T-cell (primary cell): ENCODE data around the gene ZBTB24. TPM values are rescaled to one million over a fixed set of nuclear protein-coding genes. Genes with fewer than 3 reads are reported as not detected.

Experiments
- ATAC-seq, 4 experiments: fragments of 200-7000 bp in 3 of 4; fragments of 150-1000 bp in 1 of 4; cut with Tn5 transposase; replicated peaks in 1 of 4; 1 replicate in 3 of 4; 2 replicates in 1 of 4; pipeline ENCODE4 v1.10.0; 2021; ENCODE audit warnings: moderate library complexity in 3 of 4, mild to moderate bottlenecking in 2 of 4, moderate number of reproducible peaks in 1 of 4
- CTCF ChIA-PET, 2 donors: fragments of 300-600 bp; sonication (Branson Sonifier 250); formaldehyde crosslinking; loops; one replicate each; lab custom pipeline; 2022; ENCODE audit warnings: antibody characterized with exemption in 2 of 2; lab: Charles Lee
- POLR2A ChIA-PET, 2 donors: fragments of 300-600 bp; sonication (Branson Sonifier 250); formaldehyde crosslinking; loops; one replicate each; lab custom pipeline; 2022; ENCODE audit warnings: antibody characterized with exemption in 2 of 2; lab: Charles Lee
- DNase-seq, 35 experiments: peaks; one replicate each; pipeline versions ENCODE4 v3.0.0 to v3.0.0-alpha.2; 2013 to 2023
- H3K27ac ChIP-seq: one replicate; pipeline ENCODE4 v1.5.1; 2013; ENCODE audit warnings: low read length
- H3K27me3 ChIP-seq, 2 experiments: replicated peaks in 1 of 2; 1 replicate in 1 of 2; 2 replicates in 1 of 2; pipeline versions ENCODE4 v1.6.1 to v1.7.0; 2013; ENCODE audit warnings: low read length in 1 of 2, mixed read lengths in 1 of 2; ENCODE audit not compliant: control insufficient read depth in 2 of 2, insufficient read depth in 2 of 2; ENCODE audit errors: extremely low read depth in 1 of 2
- H3K36me3 ChIP-seq, 2 donors: 1 replicate in 1 of 2; 2 replicates in 1 of 2; pipeline versions ENCODE4 v1.6.1 to v1.7.0; 2013; ENCODE audit warnings: low read length in 1 of 2; ENCODE audit not compliant: control insufficient read depth in 2 of 2, insufficient read depth in 1 of 2; ENCODE audit errors: extremely low read depth in 1 of 2
- H3K4me1 ChIP-seq, 2 experiments: 1 replicate in 1 of 2; 2 replicates in 1 of 2; pipeline versions ENCODE4 v1.6.1 to v1.7.0; 2013; ENCODE audit warnings: low read length in 2 of 2, mixed read lengths in 1 of 2; ENCODE audit not compliant: insufficient read depth in 2 of 2, control insufficient read depth in 1 of 2; ENCODE audit errors: extremely low read depth in 1 of 2
- H3K4me3 ChIP-seq, 2 donors: 1 replicate in 1 of 2; 2 replicates in 1 of 2; pipeline versions ENCODE4 v1.5.1 to v1.7.0; 2013; ENCODE audit warnings: mild to moderate bottlenecking in 2 of 2, low read length in 1 of 2, moderate library complexity in 1 of 2; ENCODE audit not compliant: control insufficient read depth in 1 of 2; ENCODE audit errors: extremely low read depth in 1 of 2
- H3K9me3 ChIP-seq: 2 replicates; pipeline ENCODE4 v1.7.0; 2013
- H3K27ac Mint-ChIP-seq, 2 donors: one replicate each; pipeline ENCODE4 v1.8.0; 2020 to 2021; ENCODE audit warnings: mild to moderate bottlenecking in 2 of 2, mixed read lengths in 2 of 2
- H3K27me3 Mint-ChIP-seq, 2 donors: one replicate each; pipeline ENCODE4 v1.8.0; 2021 to 2022; ENCODE audit warnings: mixed read lengths in 2 of 2
- H3K36me3 Mint-ChIP-seq: one replicate; pipeline ENCODE4 v1.8.0; 2021; ENCODE audit warnings: mixed read lengths
- H3K4me1 Mint-ChIP-seq, 3 donors: one replicate each; pipeline ENCODE4 v1.8.0; 2020 to 2022; ENCODE audit warnings: mixed read lengths in 3 of 3, mild to moderate bottlenecking in 1 of 3
- H3K4me3 Mint-ChIP-seq, 3 donors: one replicate each; pipeline ENCODE4 v1.8.0; 2020 to 2022; ENCODE audit warnings: mild to moderate bottlenecking in 3 of 3, mixed read lengths in 3 of 3, moderate library complexity in 3 of 3
- H3K9me3 Mint-ChIP-seq, 3 donors: one replicate each; pipeline ENCODE4 v1.8.0; 2020 to 2022; ENCODE audit warnings: mixed read lengths in 3 of 3
- WGBS: methylation state at CpG from one replicate; pipeline ENCODE4 v1.1.5; 2013; ENCODE audit warnings: missing lambda C conversion rate; ENCODE audit not compliant: insufficient coverage; 5-methylcytosine and 5-hydroxymethylcytosine counted together
- total RNA-seq, 35 experiments: library from RNA in 6 of 35; stranded (reverse) in 6 of 35; fragments of 120-200 nt in 1 of 35; gene quantifications; one replicate each; pipeline versions ENCODE4 v1.2.1 to v1.2.4 and lab custom pipeline; 2013 to 2026

ZBTB24 gene
- total RNA-seq, 5 donors from 2014 or later (not counting 1 experiment from before 2014, with no cell fraction given): 14.1 to 21.2 (median 19.5) TPM

GRCh38 chr6:109477184-109477583 is 5.8 kb downstream of the ZBTB24 start:
- no peaks in the 10 kb centered on the region for H3K27me3 Mint-ChIP-seq
- H3K4me1 Mint-ChIP-seq: peaks cover 82 to 86% (median 83%) of the 10 kb centered on the region in 3 donors
- DNase-seq (no peak), ATAC-seq (no peak)
- Histone ChIP-seq H3K4me1 (peaks cover 46 to 68% of the 10 kb centered on the region in 2 experiments), H3K27ac (no peak overlapping the region), H3K4me3 (no peak overlapping the region), H3K36me3 (peaks cover 6 to 74% of the 10 kb centered on the region in 2 donors), H3K27me3 (no peaks in the 10 kb centered on the region), H3K9me3 (no peaks in the 10 kb centered on the region)
- H3K9me3 Mint-ChIP-seq: no peaks in the 10 kb centered on the region
- WGBS: 100% methylated on average over 1 of the region's 2 CpGs
- CTCF ChIA-PET: no interaction called here
- H3K27ac Mint-ChIP-seq: peak overlapping the region; percentile 86
- H3K4me3 Mint-ChIP-seq: peak overlapping the region; percentile 77 to 93 (median 89)
- POLR2A ChIA-PET: no interaction called here
- peaks cover 75% of the 10 kb centered on the region for H3K36me3 Mint-ChIP-seq

GRCh38 chr6:109475625-109476024 is 7.4 kb downstream of the ZBTB24 start:
- ChIA-PET POLR2A (no interaction called here), CTCF (no interaction called here)
- Mint-ChIP-seq H3K27me3 (no peaks in the 10 kb centered on the region), H3K9me3 (no peaks in the 10 kb centered on the region), H3K4me3 (peak overlapping the region in 1 of 3 donors; percentile 89), H3K36me3 (peaks cover 77% of the 10 kb centered on the region), H3K27ac (peak overlapping the region in 1 of 2 donors; percentile 64), H3K4me1 (peaks cover 74 to 84% (median 76%) of the 10 kb centered on the region in 3 donors)
- no peak for DNase-seq
- WGBS: no CpG with 5 or more reads among the region's 2 CpGs
- Histone ChIP-seq H3K4me1 (peaks cover 32 to 53% of the 10 kb centered on the region in 2 experiments), H3K36me3 (peaks cover 13 to 84% of the 10 kb centered on the region in 2 donors), H3K9me3 (no peaks in the 10 kb centered on the region), H3K27ac (no peak overlapping the region), H3K4me3 (no peak overlapping the region), H3K27me3 (no peaks in the 10 kb centered on the region)
- no peak for ATAC-seq

GRCh38 chr6:109474995-109475394 is 8.0 kb downstream of the ZBTB24 start:
- Histone ChIP-seq H3K27ac (no peak overlapping the region), H3K4me3 (no peak overlapping the region), H3K27me3 (no peaks in the 10 kb centered on the region), H3K9me3 (no peaks in the 10 kb centered on the region), H3K36me3 (peaks cover 13 to 84% of the 10 kb centered on the region in 2 donors), H3K4me1 (peaks cover 25 to 47% of the 10 kb centered on the region in 2 experiments)
- H3K4me1 Mint-ChIP-seq: peaks cover 69 to 82% (median 71%) of the 10 kb centered on the region in 3 donors
- no peak overlapping the region for H3K4me3 Mint-ChIP-seq
- ChIA-PET CTCF (no interaction called here), POLR2A (no interaction called here)
- no peaks in the 10 kb centered on the region for H3K9me3 Mint-ChIP-seq
- H3K27ac Mint-ChIP-seq: peak overlapping the region in 1 of 2 donors; percentile 56
- no peak for ATAC-seq
- DNase-seq: no peak
- WGBS: 94% methylated on average over 2 of the region's 4 CpGs
- no peaks in the 10 kb centered on the region for H3K27me3 Mint-ChIP-seq
- peaks cover 79% of the 10 kb centered on the region for H3K36me3 Mint-ChIP-seq

DNA sequence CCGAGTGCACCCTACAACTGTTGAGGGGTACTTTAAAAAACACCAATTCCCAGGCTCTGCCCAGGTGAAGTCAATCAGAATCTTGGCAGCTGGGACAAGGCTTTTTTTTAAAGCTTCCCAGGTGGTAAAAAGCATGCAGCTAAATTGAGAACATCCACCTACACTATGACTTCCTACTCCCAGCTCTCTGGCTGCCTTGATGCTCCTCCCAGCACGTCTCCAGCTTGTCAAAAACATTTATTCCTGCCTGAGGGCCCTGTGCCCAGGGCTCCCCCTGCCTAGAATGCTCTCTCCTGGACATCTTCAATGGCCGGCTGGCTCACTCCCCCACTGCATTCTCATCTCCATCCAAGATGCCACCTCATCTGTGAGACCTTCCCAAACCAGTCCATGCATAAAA is 9.9 kb downstream of the ZBTB24 start:
- DNase-seq (no peak), ATAC-seq (no peak)
- Histone ChIP-seq H3K27me3 (no peaks in the 10 kb centered on the region), H3K27ac (no peak overlapping the region), H3K4me1 (peaks cover 11 to 32% of the 10 kb centered on the region in 2 experiments), H3K9me3 (no peaks in the 10 kb centered on the region), H3K4me3 (no peak overlapping the region), H3K36me3 (peaks cover 13 to 96% of the 10 kb centered on the region in 2 donors)
- Mint-ChIP-seq H3K4me1 (peaks cover 67 to 81% (median 73%) of the 10 kb centered on the region in 3 donors), H3K4me3 (no peak overlapping the region), H3K9me3 (no peaks in the 10 kb centered on the region), H3K27ac (peak overlapping the region; percentile 58 to 84), H3K36me3 (peaks cover 84% of the 10 kb centered on the region), H3K27me3 (no peaks in the 10 kb centered on the region)
- ChIA-PET CTCF (interaction anchor here in 1 of 2 donors (0.6 kb wide), 1 partner anchor 224 kb away, joined by 3 read pairs; no protein-coding TSS in a partner anchor), POLR2A (no interaction called here)
- 84% methylated on average over 3 of the region's 3 CpGs for WGBS

GRCh38 chr6:109472132-109472995 is 10.7 kb downstream of the ZBTB24 start:
- H3K4me3 Mint-ChIP-seq: no peak overlapping the region
- H3K27me3 ChIP-seq: no peaks in the 10 kb centered on the region
- H3K4me1 ChIP-seq: peaks cover 4 to 24% of the 10 kb centered on the region in 2 experiments
- peaks cover 86% of the 10 kb centered on the region for H3K36me3 Mint-ChIP-seq
- CTCF ChIA-PET: no interaction called here
- ATAC-seq (no peak), DNase-seq (no peak)
- H3K27ac ChIP-seq: no peak overlapping the region
- H3K27ac Mint-ChIP-seq: peak overlapping the region; percentile 12 to 84
- H3K9me3 Mint-ChIP-seq: no peaks in the 10 kb centered on the region
- POLR2A ChIA-PET: interaction anchor here in 1 of 2 donors (1.8 kb wide), 1 partner anchor 12 kb away, joined by 9 read pairs; no protein-coding TSS in a partner anchor
- H3K4me1 Mint-ChIP-seq: peaks cover 64 to 79% (median 70%) of the 10 kb centered on the region in 3 donors
- no peaks in the 10 kb centered on the region for H3K9me3 ChIP-seq
- 94% methylated on average over 8 of the region's 9 CpGs for WGBS
- H3K27me3 Mint-ChIP-seq: no peaks in the 10 kb centered on the region
- H3K4me3 ChIP-seq: no peak overlapping the region
- H3K36me3 ChIP-seq: peaks cover 13 to 94% of the 10 kb centered on the region in 2 donors

DNA sequence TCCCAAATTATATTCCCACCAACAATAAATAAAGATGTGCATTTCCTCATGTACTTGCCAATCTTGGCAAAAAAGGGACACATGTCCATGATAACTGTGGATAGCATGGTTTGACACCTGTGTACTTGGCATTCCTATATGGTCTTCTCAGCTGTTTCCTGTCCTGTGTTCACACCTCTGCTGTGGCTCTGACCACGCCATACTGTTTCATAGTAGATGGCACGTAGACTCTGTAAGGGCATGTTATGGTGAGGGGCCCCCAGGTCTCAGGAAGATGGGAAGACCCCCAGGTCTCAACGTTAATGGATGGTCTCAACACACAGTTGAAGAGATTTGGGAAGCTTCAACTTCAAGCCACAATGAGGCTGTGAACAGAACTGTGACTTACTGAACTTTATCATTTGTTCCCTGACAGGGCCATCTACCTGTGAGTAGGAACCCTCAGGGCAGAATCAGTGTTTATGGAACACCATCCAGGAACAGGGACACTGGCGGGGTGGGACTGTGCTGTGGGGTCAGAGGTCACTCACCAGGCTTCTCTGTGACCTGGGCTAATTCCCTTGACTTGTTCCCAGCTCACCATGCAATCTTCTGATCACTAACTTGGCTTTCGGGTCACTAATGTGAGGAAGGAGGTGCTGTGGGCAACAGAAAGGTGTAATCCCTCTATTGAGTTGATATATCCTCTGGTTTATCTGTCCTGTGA is 11.8 kb downstream of the ZBTB24 start:
- 91% methylated on average over 4 of the region's 5 CpGs for WGBS
- ChIA-PET POLR2A (interaction anchor here in 1 of 2 donors (1.8 kb wide), 1 partner anchor 11 kb away, joined by 9 read pairs; no protein-coding TSS in a partner anchor), CTCF (interaction anchor here (0.6 kb wide), 2 partner anchors 9 to 19 kb away, joined by 3 to 20 read pairs; no protein-coding TSS in a partner anchor)
- Mint-ChIP-seq H3K9me3 (no peaks in the 10 kb centered on the region), H3K36me3 (peaks cover 82% of the 10 kb centered on the region), H3K4me3 (no peak overlapping the region), H3K27me3 (no peaks in the 10 kb centered on the region), H3K4me1 (peaks cover 58 to 71% (median 61%) of the 10 kb centered on the region in 3 donors), H3K27ac (peak overlapping the region; percentile 25 to 28)
- ATAC-seq (no peak), DNase-seq (no peak)
- peaks cover 0 to 15% of the 10 kb centered on the region in 2 experiments for H3K4me1 ChIP-seq
- H3K27ac ChIP-seq: no peak overlapping the region
- peaks cover 13 to 95% of the 10 kb centered on the region in 2 donors for H3K36me3 ChIP-seq
- H3K9me3 ChIP-seq: no peaks in the 10 kb centered on the region
- no peak overlapping the region for H3K4me3 ChIP-seq
- no peaks in the 10 kb centered on the region for H3K27me3 ChIP-seq
